B cell (primary cell): ENCODE data around the gene PGF. TPM values are rescaled to one million over a fixed set of nuclear protein-coding genes. Genes with fewer than 3 reads are reported as not detected.

ENCODE experiments used
- ATAC-seq: fragments of 200-7000 bp; cut with Tn5 transposase; one replicate; pipeline ENCODE4 v1.10.0; 2021; ENCODE audit warnings: low read depth, mild to moderate bottlenecking, moderate number of reproducible peaks, moderate library complexity
- CTCF ChIA-PET: fragments of 350-600 bp; sonication (Branson Sonifier 250); formaldehyde crosslinking; loops from one replicate; lab custom pipeline; 2021; ENCODE audit warnings: antibody characterized with exemption, inconsistent platforms; lab: Charles Lee
- POLR2A ChIA-PET: fragments of 350-600 bp; sonication (Branson Sonifier 250); formaldehyde crosslinking; loops from one replicate; lab custom pipeline; 2021; ENCODE audit warnings: antibody characterized with exemption; lab: Charles Lee
- DNase-seq: peaks from one replicate; pipeline ENCODE4 v3.0.0; 2013
- H2AFZ ChIP-seq: 2 replicates; pipeline ENCODE4 v1.6.1; 2012; ENCODE audit warnings: mild to moderate bottlenecking, low read depth, low read length; ENCODE audit not compliant: insufficient read depth, poor library complexity, severe bottlenecking
- H3K27ac ChIP-seq, 2 donors: 1 replicate in 1 of 2; 2 replicates in 1 of 2; pipeline ENCODE4 v1.5.1; 2012 to 2013; ENCODE audit warnings: low read length in 2 of 2, mild to moderate bottlenecking in 2 of 2, moderate library complexity in 1 of 2
- H3K27me3 ChIP-seq, 4 experiments: fragments of 200-600 bp in 1 of 4; sonication (generic) in 1 of 4; replicated peaks in 1 of 4; 1 replicate in 2 of 4; 2 replicates in 2 of 4; pipeline versions ENCODE4 v1.6.1 to v1.7.0; 2013 to 2016; ENCODE audit warnings: low read length in 3 of 4, mild to moderate bottlenecking in 2 of 4, mixed read lengths in 1 of 4, moderate library complexity in 1 of 4; ENCODE audit not compliant: insufficient read depth in 4 of 4, control insufficient read depth in 3 of 4; ENCODE audit errors: control extremely low read depth in 1 of 4
- H3K36me3 ChIP-seq, 2 experiments: replicated peaks in 1 of 2; 1 replicate in 1 of 2; 2 replicates in 1 of 2; pipeline versions ENCODE4 v1.6.1 to v1.7.1; 2013; ENCODE audit warnings: low read length in 1 of 2; ENCODE audit not compliant: insufficient read depth in 2 of 2, control insufficient read depth in 1 of 2; ENCODE audit errors: control extremely low read depth in 1 of 2, extremely low read depth in 1 of 2
- H3K4me1 ChIP-seq, 2 donors: fragments of 200-600 bp in 1 of 2; sonication (generic) in 1 of 2; 1 replicate in 1 of 2; 2 replicates in 1 of 2; pipeline versions ENCODE4 v1.5.1 to v1.6.1; 2013 to 2017; ENCODE audit warnings: low read length in 2 of 2; ENCODE audit not compliant: control insufficient read depth in 2 of 2, insufficient read depth in 2 of 2
- H3K4me2 ChIP-seq: replicated peaks from 2 replicates; pipeline ENCODE3; 2012; ENCODE audit warnings: mild to moderate bottlenecking, low read depth, low read length; ENCODE audit not compliant: poor library complexity, severe bottlenecking
- H3K4me3 ChIP-seq, 5 experiments: fragments of 200-600 bp in 1 of 5; sonication (generic) in 1 of 5; 1 replicate in 3 of 5; 2 replicates in 2 of 5; pipeline versions ENCODE4 v1.5.1 to v1.7.0; 2011 to 2016; ENCODE audit warnings: low read length in 4 of 5, mild to moderate bottlenecking in 4 of 5, low read depth in 2 of 5, control low read depth in 1 of 5, moderate library complexity in 1 of 5; ENCODE audit not compliant: insufficient read depth in 1 of 5; ENCODE audit errors: control extremely low read depth in 1 of 5, extremely low read depth in 1 of 5
- H3K79me2 ChIP-seq: fragments of 200-600 bp; sonication (generic); one replicate; pipeline ENCODE4 v1.6.0; 2016; ENCODE audit warnings: low read length; ENCODE audit not compliant: control insufficient read depth, insufficient read depth
- H3K9ac ChIP-seq: fragments of 200-600 bp; sonication (generic); 2 replicates; pipeline ENCODE4 v1.6.1; 2017; ENCODE audit warnings: mild to moderate bottlenecking, low read length, moderate library complexity
- H3K9me3 ChIP-seq, 3 donors: one replicate each; pipeline versions ENCODE4 v1.6.1 to v1.7.1; 2013; ENCODE audit warnings: low read length in 2 of 3; ENCODE audit not compliant: control insufficient read depth in 2 of 3, insufficient read depth in 1 of 3; ENCODE audit errors: control extremely low read depth in 1 of 3
- H4K20me1 ChIP-seq: 2 replicates; pipeline ENCODE4 v1.6.0; 2012; ENCODE audit warnings: mild to moderate bottlenecking, low read length; ENCODE audit not compliant: insufficient read depth, control insufficient read depth, poor library complexity, severe bottlenecking
- H3K27ac Mint-ChIP-seq: one replicate; pipeline ENCODE4 v1.8.0; 2021; ENCODE audit warnings: mixed read lengths
- H3K27me3 Mint-ChIP-seq: one replicate; pipeline ENCODE4 v1.8.0; 2021; ENCODE audit warnings: mixed read lengths
- H3K4me1 Mint-ChIP-seq: one replicate; pipeline ENCODE4 v1.8.0; 2021; ENCODE audit warnings: mixed read lengths
- H3K4me3 Mint-ChIP-seq: one replicate; pipeline ENCODE4 v1.8.0; 2021; ENCODE audit warnings: mixed read lengths
- H3K9me3 Mint-ChIP-seq: one replicate; pipeline ENCODE4 v1.8.0; 2022; ENCODE audit warnings: mixed read lengths; ENCODE audit not compliant: insufficient read depth
- EZH2 ChIP-seq: IDR thresholded peaks from 2 replicates; pipeline ENCODE4 v1.6.1; 2012; ENCODE audit warnings: borderline replicate concordance, low read depth, mild to moderate bottlenecking, moderate library complexity, low read length; ENCODE audit not compliant: insufficient read depth, poor library complexity, severe bottlenecking
- WGBS: methylation state at CpG from one replicate; pipeline ENCODE4 v1.1.5; 2013; ENCODE audit warnings: missing lambda C conversion rate; ENCODE audit not compliant: insufficient coverage; 5-methylcytosine and 5-hydroxymethylcytosine counted together
- intact Hi-C: fragments of 100-400 bp; cut with micrococcal nuclease; formaldehyde crosslinking; loops from one replicate; pipeline ENCODE4 v1.10.0; 2022
- polyA plus RNA-seq: library from polyadenylated mRNA; depleted of rRNA; stranded (reverse); fragments of >200 nt; gene quantifications from 2 replicates; pipeline ENCODE4 v1.2.3, GENCODE V29; 2012
- total RNA-seq, 2 donors: library from RNA; stranded (reverse); fragments of 120-200 nt in 1 of 2; gene quantifications; 1 replicate in 1 of 2; 2 replicates in 1 of 2; pipeline versions ENCODE4 v1.2.3 to v1.2.4, GENCODE V29; 2013 to 2022
- TF ChIP-seq, protein P1 (sequence below): fragments of 200-600 bp; IDR thresholded peaks from one replicate; pipeline ENCODE4 v1.8.0; 2022; ENCODE audit warnings: antibody characterized with exemption, mild to moderate bottlenecking

The PGF gene
- total and polyA plus RNA-seq, 2 donors (not counting 1 experiment from before 2014, with no cell fraction given), result 0.07 to 0.47 TPM

DNA sequence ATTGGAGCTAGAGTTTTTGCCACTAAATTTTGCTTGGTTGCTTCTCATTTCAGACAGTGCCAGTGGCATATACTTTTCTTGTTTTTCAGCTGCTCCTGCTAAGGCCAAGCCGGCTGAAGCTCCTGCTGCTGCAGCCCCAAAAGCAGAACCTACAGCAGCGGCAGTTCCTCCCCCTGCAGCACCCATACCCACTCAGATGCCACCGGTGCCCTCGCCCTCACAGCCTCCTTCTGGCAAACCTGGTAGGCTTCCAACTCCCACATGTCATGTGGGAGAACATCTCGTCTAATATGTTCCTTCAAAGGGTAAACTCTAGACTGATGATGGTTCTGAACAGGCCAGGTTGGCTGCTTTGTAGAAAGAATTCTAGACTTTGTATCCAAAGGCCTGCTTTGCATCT lies 62.7 kb downstream of the PGF start:
- H3K9me3 Mint-ChIP-seq, result no peaks in the 10 kb centered on the region
- H3K9ac ChIP-seq, result no peak overlapping the region
- peak; percentile 51 for ATAC-seq

DNA sequence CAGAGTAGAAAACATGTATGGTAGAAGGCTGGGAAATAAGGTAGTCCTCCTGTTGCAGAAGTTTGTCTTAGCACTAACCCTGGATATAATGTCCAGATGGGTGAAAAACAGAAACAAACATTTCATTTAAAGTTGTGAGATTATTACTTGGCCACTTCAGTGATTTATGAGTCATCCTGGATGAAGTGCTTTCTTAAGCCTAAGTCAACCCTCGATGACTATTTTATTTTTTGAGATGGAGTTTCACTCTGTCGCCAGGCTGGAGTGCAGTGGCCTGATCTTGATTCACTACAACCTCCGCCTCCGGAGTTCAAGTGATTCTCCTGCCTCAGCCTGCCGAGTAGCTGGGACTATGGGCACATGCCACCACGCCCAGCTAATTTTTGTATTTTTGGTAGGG lies 63.5 kb downstream of the PGF start:
- Histone ChIP-seq H4K20me1 (peaks cover 11% of the 10 kb centered on the region), H3K4me2 (no peak overlapping the region), H3K27me3 (no peaks in the 10 kb centered on the region), H3K9ac (no peak overlapping the region), H3K36me3 (peaks cover 24 to 84% of the 10 kb centered on the region in 2 experiments), H3K27ac (no peak overlapping the region), H3K79me2 (peaks cover 25% of the 10 kb centered on the region), H2AFZ (no peak overlapping the region), H3K4me3 (no peak overlapping the region), H3K9me3 (no peaks in the 10 kb centered on the region), H3K4me1 (peaks cover 23 to 32% of the 10 kb centered on the region in 2 donors)
- DNase-seq (no peak), ATAC-seq (no peak)
- intact Hi-C loops, result no loop called here
- 96% methylated on average over 4 of the region's 6 CpGs for WGBS
- peaks cover 32% of the 10 kb centered on the region for H3K4me1 Mint-ChIP-seq
- TF ChIP-seq EZH2, result no peak
- TF ChIP-seq, protein P1, sequence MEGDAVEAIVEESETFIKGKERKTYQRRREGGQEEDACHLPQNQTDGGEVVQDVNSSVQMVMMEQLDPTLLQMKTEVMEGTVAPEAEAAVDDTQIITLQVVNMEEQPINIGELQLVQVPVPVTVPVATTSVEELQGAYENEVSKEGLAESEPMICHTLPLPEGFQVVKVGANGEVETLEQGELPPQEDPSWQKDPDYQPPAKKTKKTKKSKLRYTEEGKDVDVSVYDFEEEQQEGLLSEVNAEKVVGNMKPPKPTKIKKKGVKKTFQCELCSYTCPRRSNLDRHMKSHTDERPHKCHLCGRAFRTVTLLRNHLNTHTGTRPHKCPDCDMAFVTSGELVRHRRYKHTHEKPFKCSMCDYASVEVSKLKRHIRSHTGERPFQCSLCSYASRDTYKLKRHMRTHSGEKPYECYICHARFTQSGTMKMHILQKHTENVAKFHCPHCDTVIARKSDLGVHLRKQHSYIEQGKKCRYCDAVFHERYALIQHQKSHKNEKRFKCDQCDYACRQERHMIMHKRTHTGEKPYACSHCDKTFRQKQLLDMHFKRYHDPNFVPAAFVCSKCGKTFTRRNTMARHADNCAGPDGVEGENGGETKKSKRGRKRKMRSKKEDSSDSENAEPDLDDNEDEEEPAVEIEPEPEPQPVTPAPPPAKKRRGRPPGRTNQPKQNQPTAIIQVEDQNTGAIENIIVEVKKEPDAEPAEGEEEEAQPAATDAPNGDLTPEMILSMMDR, result no peak
- no peaks in the 10 kb centered on the region for H3K27me3 Mint-ChIP-seq
- H3K27ac Mint-ChIP-seq, result no peak overlapping the region
- ChIA-PET POLR2A (no interaction called here), CTCF (interaction anchor here (2.6 to 25.3 kb wide), 3 partner anchors 10 to 26 kb away, joined by 12 to 926 read pairs (median 59); partner anchors contain the start of genes DLST and PROX2)
- no peak overlapping the region for H3K4me3 Mint-ChIP-seq
- H3K9me3 Mint-ChIP-seq, result no peaks in the 10 kb centered on the region

More for the DNA sequence above, 62.7 kb downstream of the PGF start:
- Mint-ChIP-seq H3K27me3 (no peaks in the 10 kb centered on the region), H3K4me3 (no peak overlapping the region), H3K27ac (peak overlapping the region; percentile 92), H3K4me1 (peaks cover 32% of the 10 kb centered on the region)
- Histone ChIP-seq H3K27me3 (no peaks in the 10 kb centered on the region), H3K4me1 (peaks cover 23 to 32% of the 10 kb centered on the region in 2 donors), H3K27ac (peak overlapping the region; percentile 6 to 76), H3K36me3 (peaks cover 32 to 84% of the 10 kb centered on the region in 2 experiments), H2AFZ (no peak overlapping the region), H3K4me3 (no peak overlapping the region), H3K79me2 (peaks cover 24% of the 10 kb centered on the region), H4K20me1 (peaks cover 10% of the 10 kb centered on the region), H3K4me2 (peak overlapping the region; percentile 49), H3K9me3 (no peaks in the 10 kb centered on the region)
- ChIA-PET CTCF (interaction anchor here (0.6 to 25.3 kb wide), 6 partner anchors 9 to 1375 kb away, joined by 4 to 926 read pairs (median 8); partner anchors contain the start of genes DLST, EIF2B2 and PROX2), POLR2A (interaction anchor here (0.6 kb wide), 1 partner anchor 48 kb away, joined by 3 read pairs; no protein-coding TSS in a partner anchor)
- intact Hi-C loops, result no loop called here
- DNase-seq, result peak; percentile 45
- 5% methylated on average over 2 of the region's 5 CpGs for WGBS
- TF ChIP-seq EZH2, result no peak
- TF ChIP-seq, protein P1, result no peak
